ENCODE results near the gene RIMBP2.

The RIMBP2 gene

GRCh38 chr12:130486146-130486435, 230.0 kb downstream of the RIMBP2 start:
- Histone ChIP-seq H3K27me3 (ENCODE audit: control insufficient read depth in 2 of 2, insufficient read depth in 2 of 2, low read length in 2 of 2) (no peaks in the 10 kb centered on the region), H3K9ac (ENCODE audit: low read depth in 1 of 2, low read length in 2 of 2) (no peak overlapping the region), H3K4me3 (ENCODE audit: low read length in 2 of 2) (no peak overlapping the region), H3K36me3 (ENCODE audit: control insufficient read depth in 2 of 2, insufficient read depth in 2 of 2, low read length in 2 of 2) (no peaks in the 10 kb centered on the region), H3K4me1 (ENCODE audit: control insufficient read depth in 2 of 2, insufficient read depth in 2 of 2, low read length in 2 of 2) (no peaks in the 10 kb centered on the region), H3K27ac (ENCODE audit: low read depth in 2 of 2, low read length in 2 of 2) (no peak overlapping the region), H3K9me3 (ENCODE audit: control insufficient read depth in 2 of 2, low read length in 2 of 2) (no peaks in the 10 kb centered on the region)

- H3K27me3 ChIP-seq (ENCODE audit: control insufficient read depth in 2 of 2, insufficient read depth in 2 of 2, low read length in 2 of 2) = no peaks in the 10 kb centered on the region
- H3K9me3 ChIP-seq (ENCODE audit: control insufficient read depth in 2 of 2, low read length in 2 of 2) = no peaks in the 10 kb centered on the region
- H3K9ac ChIP-seq (ENCODE audit: low read depth in 1 of 2, low read length in 2 of 2) = no peak overlapping the region
- no peak overlapping the region for H3K27ac ChIP-seq (ENCODE audit: low read depth in 2 of 2, low read length in 2 of 2)
- no peak overlapping the region for H3K4me3 ChIP-seq (ENCODE audit: low read length in 2 of 2)
- H3K36me3 ChIP-seq (ENCODE audit: control insufficient read depth in 2 of 2, insufficient read depth in 2 of 2, low read length in 2 of 2) = no peaks in the 10 kb centered on the region
- H3K4me1 ChIP-seq (ENCODE audit: control insufficient read depth in 2 of 2, insufficient read depth in 2 of 2, low read length in 2 of 2) = no peaks in the 10 kb centered on the region
Measured at GRCh38 chr12:130485291-130486145, 230.6 kb downstream of the RIMBP2 start.

GRCh38 chr12:130484221-130484620, 231.9 kb downstream of the RIMBP2 start:
- no peak overlapping the region for H3K27ac ChIP-seq (ENCODE audit: low read depth in 2 of 2, low read length in 2 of 2)
- H3K36me3 ChIP-seq (ENCODE audit: control insufficient read depth in 2 of 2, insufficient read depth in 2 of 2, low read length in 2 of 2) = no peaks in the 10 kb centered on the region
- no peak overlapping the region for H3K4me3 ChIP-seq (ENCODE audit: low read length in 2 of 2)
- no peaks in the 10 kb centered on the region for H3K4me1 ChIP-seq (ENCODE audit: control insufficient read depth in 2 of 2, insufficient read depth in 2 of 2, low read length in 2 of 2)
- no peaks in the 10 kb centered on the region for H3K9me3 ChIP-seq (ENCODE audit: control insufficient read depth in 2 of 2, low read length in 2 of 2)
- no peaks in the 10 kb centered on the region for H3K27me3 ChIP-seq (ENCODE audit: control insufficient read depth in 2 of 2, insufficient read depth in 2 of 2, low read length in 2 of 2)
- H3K9ac ChIP-seq (ENCODE audit: low read depth in 1 of 2, low read length in 2 of 2) = no peak overlapping the region

GRCh38 chr12:130483616-130484180, 232.4 kb downstream of the RIMBP2 start:
- Histone ChIP-seq H3K27me3 (ENCODE audit: control insufficient read depth in 2 of 2, insufficient read depth in 2 of 2, low read length in 2 of 2) (no peaks in the 10 kb centered on the region), H3K4me1 (ENCODE audit: control insufficient read depth in 2 of 2, insufficient read depth in 2 of 2, low read length in 2 of 2) (no peaks in the 10 kb centered on the region), H3K9ac (ENCODE audit: low read depth in 1 of 2, low read length in 2 of 2) (no peak overlapping the region), H3K9me3 (ENCODE audit: control insufficient read depth in 2 of 2, low read length in 2 of 2) (no peaks in the 10 kb centered on the region), H3K36me3 (ENCODE audit: control insufficient read depth in 2 of 2, insufficient read depth in 2 of 2, low read length in 2 of 2) (no peaks in the 10 kb centered on the region), H3K4me3 (ENCODE audit: low read length in 2 of 2) (no peak overlapping the region), H3K27ac (ENCODE audit: low read depth in 2 of 2, low read length in 2 of 2) (no peak overlapping the region)

GRCh38 chr12:130482448-130482847, 233.7 kb downstream of the RIMBP2 start:
- Histone ChIP-seq H3K9me3 (ENCODE audit: control insufficient read depth in 2 of 2, low read length in 2 of 2) (no peaks in the 10 kb centered on the region), H3K4me1 (ENCODE audit: control insufficient read depth in 2 of 2, insufficient read depth in 2 of 2, low read length in 2 of 2) (no peaks in the 10 kb centered on the region), H3K27ac (ENCODE audit: low read depth in 2 of 2, low read length in 2 of 2) (no peak overlapping the region), H3K4me3 (ENCODE audit: low read length in 2 of 2) (no peak overlapping the region), H3K36me3 (ENCODE audit: control insufficient read depth in 2 of 2, insufficient read depth in 2 of 2, low read length in 2 of 2) (no peaks in the 10 kb centered on the region), H3K9ac (ENCODE audit: low read depth in 1 of 2, low read length in 2 of 2) (no peak overlapping the region), H3K27me3 (ENCODE audit: control insufficient read depth in 2 of 2, insufficient read depth in 2 of 2, low read length in 2 of 2) (no peaks in the 10 kb centered on the region)

- Histone ChIP-seq H3K27me3 (ENCODE audit: control insufficient read depth in 2 of 2, insufficient read depth in 2 of 2, low read length in 2 of 2) (no peaks in the 10 kb centered on the region), H3K9me3 (ENCODE audit: control insufficient read depth in 2 of 2, low read length in 2 of 2) (no peaks in the 10 kb centered on the region), H3K4me3 (ENCODE audit: low read length in 2 of 2) (no peak overlapping the region), H3K4me1 (ENCODE audit: control insufficient read depth in 2 of 2, insufficient read depth in 2 of 2, low read length in 2 of 2) (no peaks in the 10 kb centered on the region), H3K9ac (ENCODE audit: low read depth in 1 of 2, low read length in 2 of 2) (no peak overlapping the region), H3K27ac (ENCODE audit: low read depth in 2 of 2, low read length in 2 of 2) (no peak overlapping the region), H3K36me3 (ENCODE audit: control insufficient read depth in 2 of 2, insufficient read depth in 2 of 2, low read length in 2 of 2) (no peaks in the 10 kb centered on the region)
Measured at GRCh38 chr12:130481392-130481879, 234.7 kb downstream of the RIMBP2 start.

- Histone ChIP-seq H3K27me3 (ENCODE audit: control insufficient read depth in 2 of 2, insufficient read depth in 2 of 2, low read length in 2 of 2) (no peaks in the 10 kb centered on the region), H3K4me1 (ENCODE audit: control insufficient read depth in 2 of 2, insufficient read depth in 2 of 2, low read length in 2 of 2) (no peaks in the 10 kb centered on the region), H3K4me3 (ENCODE audit: low read length in 2 of 2) (no peak overlapping the region), H3K27ac (ENCODE audit: low read depth in 2 of 2, low read length in 2 of 2) (no peak overlapping the region), H3K36me3 (ENCODE audit: control insufficient read depth in 2 of 2, insufficient read depth in 2 of 2, low read length in 2 of 2) (no peaks in the 10 kb centered on the region), H3K9ac (ENCODE audit: low read depth in 1 of 2, low read length in 2 of 2) (no peak overlapping the region), H3K9me3 (ENCODE audit: control insufficient read depth in 2 of 2, low read length in 2 of 2) (no peaks in the 10 kb centered on the region)
Measured at GRCh38 chr12:130480887-130481286, 235.2 kb downstream of the RIMBP2 start.

GRCh38 chr12:130480231-130480630, 235.9 kb downstream of the RIMBP2 start:
- H3K4me3 ChIP-seq (ENCODE audit: low read length in 2 of 2) = no peak overlapping the region
- H3K36me3 ChIP-seq (ENCODE audit: control insufficient read depth in 2 of 2, insufficient read depth in 2 of 2, low read length in 2 of 2) = no peaks in the 10 kb centered on the region
- no peaks in the 10 kb centered on the region for H3K9me3 ChIP-seq (ENCODE audit: control insufficient read depth in 2 of 2, low read length in 2 of 2)
- H3K4me1 ChIP-seq (ENCODE audit: control insufficient read depth in 2 of 2, insufficient read depth in 2 of 2, low read length in 2 of 2) = no peaks in the 10 kb centered on the region
- H3K27me3 ChIP-seq (ENCODE audit: control insufficient read depth in 2 of 2, insufficient read depth in 2 of 2, low read length in 2 of 2) = no peaks in the 10 kb centered on the region
- no peak overlapping the region for H3K9ac ChIP-seq (ENCODE audit: low read depth in 1 of 2, low read length in 2 of 2)
- no peak overlapping the region for H3K27ac ChIP-seq (ENCODE audit: low read depth in 2 of 2, low read length in 2 of 2)

GRCh38 chr12:130479401-130480125, 236.5 kb downstream of the RIMBP2 start:
- H3K27ac ChIP-seq (ENCODE audit: low read depth in 2 of 2, low read length in 2 of 2) = no peak overlapping the region
- H3K4me1 ChIP-seq (ENCODE audit: control insufficient read depth in 2 of 2, insufficient read depth in 2 of 2, low read length in 2 of 2) = no peaks in the 10 kb centered on the region
- no peak overlapping the region for H3K9ac ChIP-seq (ENCODE audit: low read depth in 1 of 2, low read length in 2 of 2)

GRCh38 chr12:130478786-130479185, 237.3 kb downstream of the RIMBP2 start:
- no peaks in the 10 kb centered on the region for H3K4me1 ChIP-seq (ENCODE audit: control insufficient read depth in 2 of 2, insufficient read depth in 2 of 2, low read length in 2 of 2)
- no peaks in the 10 kb centered on the region for H3K27me3 ChIP-seq (ENCODE audit: control insufficient read depth in 2 of 2, insufficient read depth in 2 of 2, low read length in 2 of 2)
- no peak overlapping the region for H3K4me3 ChIP-seq (ENCODE audit: low read length in 2 of 2)
- H3K9ac ChIP-seq (ENCODE audit: low read depth in 1 of 2, low read length in 2 of 2) = no peak overlapping the region
- H3K36me3 ChIP-seq (ENCODE audit: control insufficient read depth in 2 of 2, insufficient read depth in 2 of 2, low read length in 2 of 2) = no peaks in the 10 kb centered on the region
- H3K9me3 ChIP-seq (ENCODE audit: control insufficient read depth in 2 of 2, low read length in 2 of 2) = no peaks in the 10 kb centered on the region
- no peak overlapping the region for H3K27ac ChIP-seq (ENCODE audit: low read depth in 2 of 2, low read length in 2 of 2)

More at GRCh38 chr12:130479401-130480125, 236.5 kb downstream of the RIMBP2 start:
- Histone ChIP-seq H3K27me3 (ENCODE audit: control insufficient read depth in 2 of 2, insufficient read depth in 2 of 2, low read length in 2 of 2) (no peaks in the 10 kb centered on the region), H3K4me3 (ENCODE audit: low read length in 2 of 2) (no peak overlapping the region), H3K36me3 (ENCODE audit: control insufficient read depth in 2 of 2, insufficient read depth in 2 of 2, low read length in 2 of 2) (no peaks in the 10 kb centered on the region), H3K9me3 (ENCODE audit: control insufficient read depth in 2 of 2, low read length in 2 of 2) (no peaks in the 10 kb centered on the region)
